Muscle layer of colon (tissue), 2 donors: ENCODE results near the gene POLR2L.

Source experiments
- H3K27ac ChIP-seq: one replicate; pipeline ENCODE4 v1.7.0; 2013; ENCODE audit warnings: low read depth, mild to moderate bottlenecking, low read length, moderate library complexity
- H3K27me3 ChIP-seq, 2 donors: one replicate each; pipeline ENCODE4 v1.7.0; 2013; ENCODE audit warnings: low read length in 2 of 2, mild to moderate bottlenecking in 2 of 2; ENCODE audit not compliant: insufficient read depth in 2 of 2, control insufficient read depth in 1 of 2
- H3K36me3 ChIP-seq: one replicate; pipeline ENCODE4 v1.7.0; 2013; ENCODE audit warnings: mild to moderate bottlenecking, low read length; ENCODE audit not compliant: insufficient read depth
- H3K4me1 ChIP-seq: one replicate; pipeline ENCODE4 v1.7.0; 2013; ENCODE audit warnings: mild to moderate bottlenecking, low read length; ENCODE audit not compliant: insufficient read depth
- H3K4me3 ChIP-seq, 2 donors: one replicate each; pipeline ENCODE4 v1.7.0; 2013; ENCODE audit warnings: low read length in 2 of 2, low read depth in 1 of 2, mild to moderate bottlenecking in 1 of 2, moderate library complexity in 1 of 2
- H3K9ac ChIP-seq: one replicate; pipeline ENCODE4 v1.7.0; 2013; ENCODE audit warnings: low read length
- H3K9me3 ChIP-seq: one replicate; pipeline ENCODE4 v1.7.0; 2013; ENCODE audit warnings: mild to moderate bottlenecking, low read length
- donor health status: abdominal sarcoma.
- donor health status: Adenocarcinoma of cecum.

The POLR2L gene

GRCh38 chr11:809287-810039 is 32.9 kb downstream of the POLR2L start, which contains the start of gene RPLP2:
Gene RPLP2, plus strand, starts transcription at chr11:809967. Its CDS starts 268 bp downstream, at chr11:810235.
- Histone ChIP-seq H3K27me3 (no peaks in the 10 kb centered on the region), H3K36me3 (peaks cover 26% of the 10 kb centered on the region), H3K27ac (peak within 1 kb of the TSS; percentile 89), H3K4me1 (peaks cover 26% of the 10 kb centered on the region), H3K4me3 (peak within 1 kb of the TSS; percentile 78 to 82), H3K9ac (peak within 1 kb of the TSS; percentile 98), H3K9me3 (no peaks in the 10 kb centered on the region)

DNA sequence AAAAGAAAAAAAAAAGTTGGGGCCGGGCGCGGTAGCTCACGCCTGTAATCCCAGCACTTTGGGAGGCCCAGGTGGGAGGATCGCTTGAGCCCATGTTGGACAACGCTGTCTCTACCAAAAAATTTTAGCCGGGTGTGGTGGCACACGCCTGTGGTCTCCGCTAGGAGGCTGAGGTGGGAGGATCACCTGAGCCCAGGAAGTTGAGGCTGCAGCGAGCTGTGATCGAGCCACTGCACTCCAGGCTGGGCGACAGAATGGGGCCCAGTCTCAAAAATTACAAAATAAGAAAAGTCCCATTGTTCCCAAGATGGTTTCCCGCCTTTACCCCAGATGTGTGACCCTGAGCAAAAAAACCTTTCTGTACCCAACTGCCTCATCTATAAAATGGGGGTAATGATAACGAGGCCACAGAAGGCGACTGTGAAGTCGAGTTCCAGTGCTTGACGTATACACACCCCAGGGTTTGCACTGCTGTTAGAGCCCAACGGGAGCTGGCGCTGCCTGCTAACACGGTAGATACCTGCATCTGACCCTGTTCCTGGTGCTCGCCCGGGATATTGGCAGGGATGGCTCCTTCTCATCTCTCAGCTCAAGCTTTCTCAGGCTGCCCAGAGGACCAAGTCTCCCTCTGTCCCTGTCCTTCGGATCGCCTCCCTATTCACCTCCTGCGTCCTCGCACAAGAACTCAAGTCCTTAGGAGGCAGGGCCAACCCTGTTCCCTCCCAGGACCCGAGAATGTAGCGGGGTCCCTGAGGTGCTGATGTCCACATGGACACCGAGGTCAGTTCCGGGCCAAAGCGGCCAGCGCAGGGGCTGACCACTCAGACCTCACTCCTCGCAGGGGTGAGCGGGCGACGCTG is 33.7 kb downstream of the POLR2L start:
- H3K4me1 ChIP-seq: peaks cover 34% of the 10 kb centered on the region
- H3K27me3 ChIP-seq: no peaks in the 10 kb centered on the region
- H3K9me3 ChIP-seq: no peaks in the 10 kb centered on the region
- H3K9ac ChIP-seq: peak overlapping the region; percentile 98
- H3K4me3 ChIP-seq: peak overlapping the region; percentile 78 to 82
- H3K27ac ChIP-seq: peak overlapping the region; percentile 89
- H3K36me3 ChIP-seq: peaks cover 26% of the 10 kb centered on the region

DNA sequence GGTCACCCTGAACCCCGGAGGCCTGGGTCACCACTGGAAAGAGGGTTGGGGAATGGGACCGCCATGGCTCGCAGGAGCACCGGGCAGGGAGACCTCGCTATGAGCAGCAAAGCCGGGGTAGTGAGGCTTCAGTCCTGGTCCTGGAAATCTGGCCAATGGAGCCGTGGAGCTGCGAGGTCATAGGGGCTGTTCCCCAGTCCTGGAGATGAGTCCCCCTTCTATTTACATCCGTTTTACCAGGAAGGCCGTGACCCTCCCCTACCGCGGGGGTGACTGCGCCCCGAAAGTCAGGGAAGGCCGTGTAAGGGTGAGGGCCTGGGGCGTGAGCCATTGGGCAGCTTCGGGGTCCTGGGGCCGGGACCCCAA is 37.7 kb downstream of the POLR2L start:
- H3K4me3 ChIP-seq: peak overlapping the region; percentile 70 to 73
- H3K36me3 ChIP-seq: no peaks in the 10 kb centered on the region
- peaks cover 18% of the 10 kb centered on the region for H3K4me1 ChIP-seq
- H3K27ac ChIP-seq: peak overlapping the region; percentile 62
- H3K27me3 ChIP-seq: no peaks in the 10 kb centered on the region
- no peak overlapping the region for H3K9ac ChIP-seq
- H3K9me3 ChIP-seq: no peaks in the 10 kb centered on the region

GRCh38 chr11:803770-804598 is 38.3 kb downstream of the POLR2L start:
- H3K36me3 ChIP-seq: no peaks in the 10 kb centered on the region
- H3K27ac ChIP-seq: peak overlapping the region; percentile 62
- H3K4me3 ChIP-seq: peak overlapping the region; percentile 70 to 73
- H3K27me3 ChIP-seq: no peaks in the 10 kb centered on the region
- peaks cover 18% of the 10 kb centered on the region for H3K4me1 ChIP-seq
- H3K9ac ChIP-seq: no peak overlapping the region
- H3K9me3 ChIP-seq: no peaks in the 10 kb centered on the region

DNA sequence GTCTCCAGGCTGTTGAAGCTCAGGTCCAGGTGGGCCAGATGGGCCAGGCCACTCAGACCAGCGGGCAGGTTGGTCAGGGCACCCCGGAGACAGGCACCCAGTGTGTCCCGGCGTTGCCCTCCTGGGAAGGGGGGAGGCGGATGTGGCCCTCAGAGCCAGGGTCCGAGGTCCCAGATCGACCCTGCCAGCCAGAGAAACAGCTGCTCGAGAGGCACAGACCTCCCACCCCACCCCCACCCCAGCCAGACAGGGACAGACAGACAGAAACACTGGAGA is 38.9 kb downstream of the POLR2L start:
- no peak overlapping the region for H3K4me3 ChIP-seq

DNA sequence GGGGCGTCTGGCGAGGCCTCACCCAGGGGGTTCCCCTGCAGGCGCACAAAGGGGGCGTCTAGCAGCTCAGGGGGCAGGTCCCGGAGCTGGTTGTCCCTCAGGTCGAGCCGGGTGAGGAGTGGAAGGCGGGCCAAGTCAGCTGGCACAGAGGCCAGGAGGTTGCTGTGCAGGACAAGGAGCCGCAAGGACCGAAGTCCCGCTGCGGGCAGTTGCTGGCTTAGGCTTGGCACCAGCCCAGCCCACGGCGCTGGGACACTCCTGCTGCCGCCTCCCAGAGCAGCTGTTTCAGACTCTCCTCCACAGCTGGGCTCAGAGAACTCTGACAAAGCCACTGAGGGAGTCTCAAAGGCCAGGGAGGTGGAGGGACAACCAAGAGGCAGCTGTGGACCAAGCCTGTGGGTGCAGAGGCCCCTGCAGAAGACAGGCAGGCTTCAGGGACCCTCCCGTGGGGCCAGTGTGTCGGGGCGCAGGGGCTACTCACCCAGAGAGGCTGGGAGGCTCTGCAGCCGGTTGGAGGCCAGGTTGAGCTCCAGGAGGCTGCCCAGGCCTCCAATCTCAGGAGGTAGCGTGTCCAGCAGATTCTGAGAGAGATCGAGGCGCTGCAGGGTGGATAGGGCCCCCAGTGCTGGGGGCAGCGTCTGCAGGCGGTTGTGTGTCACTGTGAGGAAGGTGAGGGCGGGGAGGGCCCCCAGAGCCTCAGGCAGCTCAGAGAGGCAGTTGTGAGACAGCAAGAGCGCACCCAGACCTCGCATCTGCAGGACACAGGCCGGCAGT is 39.4 kb downstream of the POLR2L start:
- Histone ChIP-seq H3K27ac (no peak overlapping the region), H3K9ac (no peak overlapping the region), H3K9me3 (no peaks in the 10 kb centered on the region), H3K4me1 (peaks cover 12% of the 10 kb centered on the region), H3K27me3 (no peaks in the 10 kb centered on the region), H3K4me3 (no peak overlapping the region), H3K36me3 (no peaks in the 10 kb centered on the region)

More for the DNA sequence above, 38.9 kb downstream of the POLR2L start:
- H3K27ac ChIP-seq: no peak overlapping the region
- H3K36me3 ChIP-seq: no peaks in the 10 kb centered on the region
- no peaks in the 10 kb centered on the region for H3K27me3 ChIP-seq
- H3K9me3 ChIP-seq: no peaks in the 10 kb centered on the region
- no peak overlapping the region for H3K9ac ChIP-seq
- peaks cover 13% of the 10 kb centered on the region for H3K4me1 ChIP-seq

- H3K4me1 ChIP-seq: peaks cover 12% of the 10 kb centered on the region
- H3K4me3 ChIP-seq: no peak overlapping the region
- H3K27ac ChIP-seq: no peak overlapping the region
- H3K9me3 ChIP-seq: no peaks in the 10 kb centered on the region
- H3K9ac ChIP-seq: no peak overlapping the region
- H3K27me3 ChIP-seq: no peaks in the 10 kb centered on the region
- H3K36me3 ChIP-seq: no peaks in the 10 kb centered on the region
Measured at GRCh38 chr11:802018-802617, 40.2 kb downstream of the POLR2L start.

GRCh38 chr11:801097-801780 is 41.1 kb downstream of the POLR2L start:
- Histone ChIP-seq H3K27ac (no peak overlapping the region), H3K9ac (no peak overlapping the region), H3K36me3 (no peaks in the 10 kb centered on the region)

DNA sequence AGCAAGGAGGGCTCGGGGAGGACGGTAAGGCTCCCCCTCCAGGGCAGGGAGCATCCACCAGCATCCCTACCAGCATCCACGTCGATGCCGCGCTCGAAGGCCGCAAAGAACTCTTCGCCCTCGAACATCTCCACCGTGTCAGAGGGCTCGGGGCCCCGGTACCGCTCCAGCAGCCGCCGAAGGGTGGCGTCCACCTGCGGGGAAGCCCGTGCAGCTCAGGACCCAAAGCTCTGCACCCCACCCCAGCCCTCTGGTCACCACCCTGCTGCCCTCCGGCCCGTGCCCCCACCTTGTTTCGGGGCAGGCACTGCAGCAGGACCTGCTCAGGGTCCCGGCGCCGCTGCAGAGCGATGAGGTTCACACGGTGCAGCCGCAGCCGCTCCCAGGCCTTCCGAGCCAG is 41.9 kb downstream of the POLR2L start:
- Histone ChIP-seq H3K27me3 (no peaks in the 10 kb centered on the region), H3K27ac (no peak overlapping the region), H3K4me1 (peaks cover 20% of the 10 kb centered on the region), H3K36me3 (no peaks in the 10 kb centered on the region), H3K9ac (no peak overlapping the region), H3K9me3 (no peaks in the 10 kb centered on the region), H3K4me3 (no peak overlapping the region)

More at GRCh38 chr11:801097-801780, 41.1 kb downstream of the POLR2L start:
- H3K9me3 ChIP-seq: no peaks in the 10 kb centered on the region
- H3K4me3 ChIP-seq: no peak overlapping the region
- H3K27me3 ChIP-seq: no peaks in the 10 kb centered on the region
- H3K4me1 ChIP-seq: peaks cover 19% of the 10 kb centered on the region

DNA sequence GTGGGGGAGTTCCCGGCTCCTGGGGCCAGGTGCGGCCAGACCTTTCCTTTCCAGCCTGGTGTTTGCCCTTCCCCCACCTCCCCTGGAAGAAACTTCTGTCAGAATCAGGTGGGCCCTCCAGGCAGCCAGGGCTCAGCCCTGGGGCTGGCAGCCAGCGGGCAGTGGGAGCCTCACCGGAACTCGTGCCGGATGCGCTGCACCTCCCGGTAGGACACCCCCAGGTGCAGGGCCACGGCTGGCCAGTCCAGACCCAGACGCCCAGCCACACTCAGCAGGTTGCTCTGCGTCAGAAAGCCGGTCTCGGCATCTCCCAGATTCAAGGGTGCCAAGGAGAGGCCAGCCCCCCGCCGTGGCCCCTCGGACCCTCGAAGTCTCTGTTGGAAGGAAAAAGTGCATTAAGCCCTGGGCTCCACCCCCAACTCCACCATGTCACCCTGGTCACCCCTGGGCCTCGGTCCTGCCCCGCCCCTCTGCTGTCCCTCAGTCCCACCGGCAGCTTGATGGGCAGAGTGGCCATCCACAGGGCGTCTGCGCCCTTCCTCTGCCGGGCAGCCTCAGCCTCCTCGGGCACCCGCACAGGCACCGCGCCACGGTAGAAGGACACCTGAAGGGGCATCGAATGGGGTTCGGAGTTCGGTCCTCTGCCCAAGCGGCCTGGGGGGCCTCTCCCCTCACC is 42.5 kb downstream of the POLR2L start:
- no peak overlapping the region for H3K9ac ChIP-seq
- no peak overlapping the region for H3K4me3 ChIP-seq
- no peaks in the 10 kb centered on the region for H3K36me3 ChIP-seq
- H3K9me3 ChIP-seq: no peaks in the 10 kb centered on the region
- H3K27ac ChIP-seq: no peak overlapping the region
- no peaks in the 10 kb centered on the region for H3K27me3 ChIP-seq
- peaks cover 19% of the 10 kb centered on the region for H3K4me1 ChIP-seq
